Psoas muscle (tissue), 8 donors: ENCODE measurements around the gene NKX2-4. TPM values are rescaled to one million over a fixed set of nuclear protein-coding genes. Genes with fewer than 3 reads are reported as not detected.

ENCODE experiments used
- ATAC-seq, 4 donors: fragments of 200-7000 bp; cut with Tn5 transposase; one replicate each; pipeline ENCODE4 v1.9.1; 2020; ENCODE audit warnings: moderate library complexity in 3 of 4, mild to moderate bottlenecking in 2 of 4
- DNase-seq, 2 donors: peaks; one replicate each; pipeline ENCODE4 v3.0.0-alpha.2; 2020
- H3K27ac ChIP-seq: fragments of 200-600 bp; one replicate; pipeline ENCODE4 v1.8.0; 2022
- H3K27me3 ChIP-seq, 3 donors: fragments of 200-600 bp in 1 of 3; one replicate each; pipeline versions ENCODE4 v1.6.1 to v1.8.0; 2013 to 2022; ENCODE audit warnings: low read length in 2 of 3, mild to moderate bottlenecking in 2 of 3, moderate library complexity in 1 of 3; ENCODE audit not compliant: insufficient read depth in 3 of 3
- H3K36me3 ChIP-seq, 2 donors: fragments of 200-600 bp in 1 of 2; one replicate each; pipeline versions ENCODE4 v1.6.1 to v1.8.0; 2013 to 2022; ENCODE audit warnings: low read depth in 1 of 2, mild to moderate bottlenecking in 1 of 2, moderate library complexity in 1 of 2; ENCODE audit not compliant: insufficient read depth in 1 of 2
- H3K4me1 ChIP-seq: fragments of 200-600 bp; one replicate; pipeline ENCODE4 v1.8.0; 2022
- H3K4me3 ChIP-seq: fragments of 200-600 bp; one replicate; pipeline ENCODE4 v1.8.0; 2022; ENCODE audit warnings: mild to moderate bottlenecking
- H3K9me3 ChIP-seq: fragments of 200-600 bp; one replicate; pipeline ENCODE4 v1.8.0; 2022
- WGBS, 3 donors: extraction: QIAGEN DNeasy Blood & Tissue Kit; methylation state at CpG; one replicate each; pipeline versions ENCODE4 v1.1.6 to v1.1.7; 2013; 5-methylcytosine and 5-hydroxymethylcytosine counted together
- intact Hi-C, 2 donors: fragments of 100-400 bp; cut with DNase I; formaldehyde crosslinking; loops; one replicate each; pipeline versions ENCODE4 v1.11.0 to v1.14.2; 2022
- polyA plus RNA-seq, 3 donors: library from polyadenylated mRNA; stranded (reverse); fragments of 200-250 nt; gene quantifications; one replicate each; pipeline ENCODE4 v1.2.3, GENCODE V29; 2013
- total RNA-seq, 4 donors: library from RNA; stranded (reverse); fragmentation: NEBNext Ultra II Directional in 2 of 4; extraction: Animal tissue kit (Norgen Biotek cat#: 25700) in 2 of 4; gene quantifications; one replicate each; pipeline versions ENCODE4 v1.2.1 to v1.2.4, GENCODE V29; 2021 to 2023
- TF ChIP-seq, protein P1 (sequence below): fragments of 200-600 bp; IDR thresholded peaks from one replicate; pipeline ENCODE4 v1.8.0; 2022; ENCODE audit warnings: antibody characterized with exemption
- donor health status: healthy with polysubstance abuse.
- donor health status: DM: no; HTN: no; CAD: no; lungs with moderate emphysema.
- donor health status: Bipolar disorder and iron deficiency.
- donor health status: healthy.
- donor health status: DM: yes; HTN: yes; CAD: no.
- donor health status: DM: no; HTN: no; CAD: no.
- donor health status: DM: no; HTN: no; CAD: no.
- donor health status: DM: yes; HTN: yes; CAD: no.

NKX2-4 gene
- total and polyA plus RNA-seq, 7 donors: not detected

DNA sequence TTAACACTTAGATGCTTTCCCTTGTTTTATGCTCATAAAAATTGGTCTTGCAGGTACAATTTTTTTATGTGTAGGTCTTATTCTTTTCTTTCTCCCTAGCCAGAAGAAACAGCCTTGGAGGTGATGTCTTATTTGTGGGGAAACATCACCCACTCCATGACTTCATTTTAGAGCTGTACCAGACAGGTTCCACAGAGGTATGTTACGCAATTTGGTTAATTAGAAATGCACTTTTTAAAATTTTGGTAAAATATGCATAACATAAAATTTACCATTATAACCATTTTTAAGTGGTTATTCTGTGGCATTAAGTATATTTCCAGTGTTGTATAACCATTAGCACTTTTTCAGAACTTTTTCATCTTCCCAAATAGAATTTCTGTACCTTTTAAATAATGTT lies 41.3 kb downstream of the NKX2-4 start:
- H3K27me3 ChIP-seq: no peaks in the 10 kb centered on the region
- TF ChIP-seq, protein P1, sequence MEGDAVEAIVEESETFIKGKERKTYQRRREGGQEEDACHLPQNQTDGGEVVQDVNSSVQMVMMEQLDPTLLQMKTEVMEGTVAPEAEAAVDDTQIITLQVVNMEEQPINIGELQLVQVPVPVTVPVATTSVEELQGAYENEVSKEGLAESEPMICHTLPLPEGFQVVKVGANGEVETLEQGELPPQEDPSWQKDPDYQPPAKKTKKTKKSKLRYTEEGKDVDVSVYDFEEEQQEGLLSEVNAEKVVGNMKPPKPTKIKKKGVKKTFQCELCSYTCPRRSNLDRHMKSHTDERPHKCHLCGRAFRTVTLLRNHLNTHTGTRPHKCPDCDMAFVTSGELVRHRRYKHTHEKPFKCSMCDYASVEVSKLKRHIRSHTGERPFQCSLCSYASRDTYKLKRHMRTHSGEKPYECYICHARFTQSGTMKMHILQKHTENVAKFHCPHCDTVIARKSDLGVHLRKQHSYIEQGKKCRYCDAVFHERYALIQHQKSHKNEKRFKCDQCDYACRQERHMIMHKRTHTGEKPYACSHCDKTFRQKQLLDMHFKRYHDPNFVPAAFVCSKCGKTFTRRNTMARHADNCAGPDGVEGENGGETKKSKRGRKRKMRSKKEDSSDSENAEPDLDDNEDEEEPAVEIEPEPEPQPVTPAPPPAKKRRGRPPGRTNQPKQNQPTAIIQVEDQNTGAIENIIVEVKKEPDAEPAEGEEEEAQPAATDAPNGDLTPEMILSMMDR: no peak
- DNase-seq (no peak), ATAC-seq (no peak)
- peaks cover 0 to 72% of the 10 kb centered on the region in 2 donors for H3K36me3 ChIP-seq
- no peaks in the 10 kb centered on the region for H3K4me1 ChIP-seq
- no peak overlapping the region for H3K4me3 ChIP-seq
- intact Hi-C loops: no loop called here
- no peak overlapping the region for H3K27ac ChIP-seq
- no peaks in the 10 kb centered on the region for H3K9me3 ChIP-seq
- WGBS, 3 donors: 38 to 98% (median 56%) methylated on average over 1 of the region's 1 CpG

DNA sequence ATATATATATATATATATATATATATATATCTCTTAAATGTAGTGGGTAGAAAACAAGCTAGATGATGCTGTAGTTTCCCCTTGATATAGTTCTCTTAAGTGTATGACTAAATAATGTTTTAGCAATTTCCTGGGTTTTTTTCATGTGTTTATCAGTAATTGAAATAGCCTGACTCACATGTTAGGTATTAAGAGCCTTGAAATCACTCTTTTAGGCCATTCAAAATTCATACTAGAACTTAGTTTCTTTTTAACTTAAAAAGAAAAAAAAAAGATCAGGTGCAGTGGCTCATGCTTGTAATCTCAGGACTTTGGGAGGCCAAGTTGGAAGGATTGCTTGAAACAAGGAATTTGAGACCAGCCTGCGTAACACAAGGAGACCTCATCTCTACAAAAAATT lies 44.1 kb downstream of the NKX2-4 start:
- DNase-seq (no peak), ATAC-seq (no peak)
- Histone ChIP-seq H3K4me1 (no peaks in the 10 kb centered on the region), H3K4me3 (no peak overlapping the region), H3K9me3 (no peaks in the 10 kb centered on the region), H3K27me3 (no peaks in the 10 kb centered on the region), H3K36me3 (peaks cover 0 to 73% of the 10 kb centered on the region in 2 donors), H3K27ac (no peak overlapping the region)
- WGBS, 3 donors: 95 to 100% (median 100%) methylated on average over 1 of the region's 1 CpG
- intact Hi-C loops: no loop called here
- TF ChIP-seq, protein P1: no peak

DNA sequence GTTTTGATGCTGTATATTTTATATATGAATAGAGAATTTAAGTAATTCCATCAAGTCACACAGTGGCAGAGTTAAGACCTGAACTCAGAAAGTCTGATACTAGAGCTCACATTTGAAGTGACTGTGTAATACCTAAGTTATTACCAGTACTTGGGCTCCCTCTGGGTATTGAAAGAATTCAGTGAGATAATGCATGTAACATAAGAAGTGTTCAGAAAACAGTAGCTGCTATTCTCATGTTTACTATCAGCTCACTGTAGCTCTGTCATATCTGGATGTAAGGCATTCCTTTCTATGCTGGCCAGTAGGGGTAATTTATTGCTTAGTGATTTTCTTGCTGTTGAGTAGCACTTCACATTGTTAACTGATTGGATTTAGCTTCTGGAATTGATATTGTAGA lies 44.6 kb downstream of the NKX2-4 start:
- intact Hi-C loops: no loop called here
- Histone ChIP-seq H3K9me3 (no peaks in the 10 kb centered on the region), H3K4me1 (no peaks in the 10 kb centered on the region), H3K4me3 (no peak overlapping the region), H3K27me3 (no peaks in the 10 kb centered on the region), H3K36me3 (peaks cover 0 to 73% of the 10 kb centered on the region in 2 donors), H3K27ac (no peak overlapping the region)
- DNase-seq (no peak), ATAC-seq (no peak)
- TF ChIP-seq, protein P1: no peak

Other genes with a start within 250 kb of the NKX2-4 start
- gene XRN2, start 94.2 kb downstream of the NKX2-4 start, total RNA-seq: 10 to 100 TPM; 25.1 to 48.3 (median 39.3) TPM
- gene XRN2, start 94.2 kb downstream of the NKX2-4 start, polyA plus RNA-seq: 10 to 100 TPM; 27.5 to 45.0 (median 41.0) TPM
- gene NKX2-2, start 116.5 kb upstream of the NKX2-4 start, total RNA-seq: not detected
- not detected for gene NKX2-2, start 116.5 kb upstream of the NKX2-4 start, polyA plus RNA-seq